SU-DHL-6 (cell line): ENCODE data around the gene LHPP.

ENCODE experiments used
- H2AFZ ChIP-seq: fragments of 200-600 bp; sonication (generic); 2 replicates; pipeline ENCODE4 v1.6.1; 2014; ENCODE audit warnings: low read depth, mild to moderate bottlenecking, moderate library complexity, mixed read lengths, antibody characterized with exemption, low read length; ENCODE audit not compliant: severe bottlenecking
- H3F3A ChIP-seq: fragments of 200-600 bp; shearing (Covaris generic); 2 replicates; pipeline ENCODE4 v1.6.0; 2016; ENCODE audit warnings: antibody characterized with exemption, mild to moderate bottlenecking; ENCODE audit not compliant: insufficient read depth
- H3K27ac ChIP-seq: fragments of 200-600 bp; sonication (generic); 2 replicates; pipeline ENCODE4 v1.5.1; 2016; ENCODE audit warnings: low read depth, mild to moderate bottlenecking, low read length, moderate library complexity, mixed read lengths
- H3K27me3 ChIP-seq: fragments of 200-600 bp; sonication (generic), shearing (Covaris generic); 2 replicates; pipeline ENCODE4 v1.6.0; 2014; ENCODE audit warnings: mild to moderate bottlenecking, low read length
- H3K36me3 ChIP-seq: fragments of 200-600 bp; sonication (generic); 2 replicates; pipeline ENCODE4 v1.6.1; 2014; ENCODE audit warnings: mild to moderate bottlenecking, low read length, mixed read lengths
- H3K4me2 ChIP-seq: fragments of 300-600, 200-600 bp; shearing (Covaris generic), sonication (generic); 2 replicates; pipeline ENCODE4 v1.6.0; 2014; ENCODE audit warnings: low read length, low read depth, mild to moderate bottlenecking; ENCODE audit not compliant: poor library complexity, severe bottlenecking
- H3K4me3 ChIP-seq: fragments of 200-600 bp; sonication (generic); 2 replicates; pipeline ENCODE4 v1.5.1; 2014; ENCODE audit warnings: antibody characterized with exemption, low read length, mild to moderate bottlenecking, mixed read lengths; ENCODE audit not compliant: insufficient read depth, poor library complexity, severe bottlenecking
- H3K79me2 ChIP-seq: fragments of 200-600 bp; sonication (generic); 2 replicates; pipeline ENCODE4 v1.6.1; 2014; ENCODE audit warnings: mild to moderate bottlenecking, low read length, moderate library complexity; ENCODE audit not compliant: insufficient read depth
- H3K9ac ChIP-seq: fragments of 200-600 bp; sonication (generic); 2 replicates; pipeline ENCODE4 v1.7.0; 2014; ENCODE audit warnings: mild to moderate bottlenecking, low read length
- H3K9me2 ChIP-seq: fragments of 200-600 bp; sonication (generic); replicated peaks from 2 replicates; pipeline ENCODE4 v1.6.1; 2014; ENCODE audit warnings: low read length; ENCODE audit not compliant: insufficient read depth
- H3K9me3 ChIP-seq: fragments of 200-600 bp; sonication (generic); 2 replicates; pipeline ENCODE4 v1.6.1; 2014; ENCODE audit warnings: low read length, mixed read lengths; ENCODE audit not compliant: insufficient read depth
- H4K20me1 ChIP-seq: fragments of 200-600 bp; sonication (generic); 2 replicates; pipeline ENCODE4 v1.6.1; 2014; ENCODE audit warnings: low read depth, mild to moderate bottlenecking, antibody characterized with exemption, low read length, moderate library complexity, mixed read lengths
- EZH2phosphoT487 ChIP-seq: fragments of 200-600 bp; sonication (generic), shearing (Covaris generic); conservative IDR thresholded peaks from 2 replicates; pipeline ENCODE4 v1.6.1; 2018; ENCODE audit warnings: mild to moderate bottlenecking, antibody characterized with exemption, low read length, moderate library complexity, mixed read lengths
- TF ChIP-seq, protein P1 (sequence below): fragments of 200-600 bp; sonication (generic); IDR thresholded peaks from one replicate; pipeline ENCODE4 v1.5.1; 2017; ENCODE audit warnings: antibody characterized with exemption, mild to moderate bottlenecking, low read length, moderate library complexity; ENCODE audit not compliant: insufficient read depth, poor library complexity, severe bottlenecking

The LHPP gene

DNA sequence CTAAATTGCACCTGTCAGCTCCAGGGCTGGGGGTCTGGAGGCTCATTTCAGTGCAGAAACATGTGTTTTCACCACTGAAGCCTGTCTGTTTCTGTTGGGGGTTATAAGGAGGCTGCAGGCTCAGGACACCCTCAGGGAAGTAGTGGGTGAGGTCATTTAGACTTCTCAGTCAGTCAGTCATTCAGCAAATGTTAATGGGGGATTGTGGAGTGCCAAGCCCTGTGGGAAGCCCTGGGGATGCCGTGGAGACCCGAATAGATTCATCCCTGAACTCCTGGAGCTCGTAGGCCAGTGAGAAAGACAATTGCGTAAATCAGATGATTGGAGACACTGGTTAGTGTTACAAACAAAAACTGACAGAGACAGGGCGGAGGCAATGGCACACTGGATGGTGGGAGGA, 19.2 kb downstream of the LHPP start:
- H3K9me3 ChIP-seq: no peaks in the 10 kb centered on the region
- no peak overlapping the region for H3K4me3 ChIP-seq
- H3K4me2 ChIP-seq: no peak overlapping the region
- no peaks in the 10 kb centered on the region for H3K27me3 ChIP-seq
- H3K9ac ChIP-seq: no peak overlapping the region
- H3K27ac ChIP-seq: no peak overlapping the region
- H3K36me3 ChIP-seq: no peaks in the 10 kb centered on the region
- no peak for TF ChIP-seq EZH2phosphoT487
- TF ChIP-seq, protein P1, sequence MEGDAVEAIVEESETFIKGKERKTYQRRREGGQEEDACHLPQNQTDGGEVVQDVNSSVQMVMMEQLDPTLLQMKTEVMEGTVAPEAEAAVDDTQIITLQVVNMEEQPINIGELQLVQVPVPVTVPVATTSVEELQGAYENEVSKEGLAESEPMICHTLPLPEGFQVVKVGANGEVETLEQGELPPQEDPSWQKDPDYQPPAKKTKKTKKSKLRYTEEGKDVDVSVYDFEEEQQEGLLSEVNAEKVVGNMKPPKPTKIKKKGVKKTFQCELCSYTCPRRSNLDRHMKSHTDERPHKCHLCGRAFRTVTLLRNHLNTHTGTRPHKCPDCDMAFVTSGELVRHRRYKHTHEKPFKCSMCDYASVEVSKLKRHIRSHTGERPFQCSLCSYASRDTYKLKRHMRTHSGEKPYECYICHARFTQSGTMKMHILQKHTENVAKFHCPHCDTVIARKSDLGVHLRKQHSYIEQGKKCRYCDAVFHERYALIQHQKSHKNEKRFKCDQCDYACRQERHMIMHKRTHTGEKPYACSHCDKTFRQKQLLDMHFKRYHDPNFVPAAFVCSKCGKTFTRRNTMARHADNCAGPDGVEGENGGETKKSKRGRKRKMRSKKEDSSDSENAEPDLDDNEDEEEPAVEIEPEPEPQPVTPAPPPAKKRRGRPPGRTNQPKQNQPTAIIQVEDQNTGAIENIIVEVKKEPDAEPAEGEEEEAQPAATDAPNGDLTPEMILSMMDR: no peak
- no peak overlapping the region for H2AFZ ChIP-seq
- no peaks in the 10 kb centered on the region for H4K20me1 ChIP-seq
- no peaks in the 10 kb centered on the region for H3K9me2 ChIP-seq
- H3F3A ChIP-seq: no peaks in the 10 kb centered on the region
- H3K79me2 ChIP-seq: no peaks in the 10 kb centered on the region

DNA sequence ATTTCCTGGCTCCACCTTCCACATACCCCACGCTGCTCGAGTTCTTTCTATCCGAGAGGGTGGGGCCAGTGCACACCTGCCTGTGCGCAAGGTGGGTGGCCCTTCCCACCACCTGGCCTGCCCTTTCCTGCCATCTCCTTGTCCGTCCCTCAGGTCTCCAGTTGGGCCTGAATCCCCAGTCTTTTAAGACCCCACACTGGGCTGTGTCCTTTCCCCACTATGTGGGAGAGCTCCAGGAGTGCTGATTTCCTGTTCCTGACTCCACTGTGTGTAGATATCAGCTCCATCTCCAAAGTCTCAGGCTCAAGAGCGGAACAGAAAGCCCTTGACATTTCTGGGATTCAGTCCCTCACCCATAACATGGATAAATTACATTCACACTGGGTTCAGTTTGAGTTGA, 20.1 kb downstream of the LHPP start:
- no peaks in the 10 kb centered on the region for H3K9me2 ChIP-seq
- H3K27me3 ChIP-seq: no peaks in the 10 kb centered on the region
- H3K4me2 ChIP-seq: no peak overlapping the region
- H3K79me2 ChIP-seq: no peaks in the 10 kb centered on the region
- H4K20me1 ChIP-seq: no peaks in the 10 kb centered on the region
- no peak overlapping the region for H3K9ac ChIP-seq
- H2AFZ ChIP-seq: no peak overlapping the region
- TF ChIP-seq EZH2phosphoT487: no peak
- TF ChIP-seq, protein P1: no peak
- H3K9me3 ChIP-seq: no peaks in the 10 kb centered on the region
- H3K27ac ChIP-seq: no peak overlapping the region
- no peaks in the 10 kb centered on the region; the same call in 1 of the 2 replicates for H3K36me3 ChIP-seq
- no peak overlapping the region for H3K4me3 ChIP-seq
- H3F3A ChIP-seq: no peaks in the 10 kb centered on the region

DNA sequence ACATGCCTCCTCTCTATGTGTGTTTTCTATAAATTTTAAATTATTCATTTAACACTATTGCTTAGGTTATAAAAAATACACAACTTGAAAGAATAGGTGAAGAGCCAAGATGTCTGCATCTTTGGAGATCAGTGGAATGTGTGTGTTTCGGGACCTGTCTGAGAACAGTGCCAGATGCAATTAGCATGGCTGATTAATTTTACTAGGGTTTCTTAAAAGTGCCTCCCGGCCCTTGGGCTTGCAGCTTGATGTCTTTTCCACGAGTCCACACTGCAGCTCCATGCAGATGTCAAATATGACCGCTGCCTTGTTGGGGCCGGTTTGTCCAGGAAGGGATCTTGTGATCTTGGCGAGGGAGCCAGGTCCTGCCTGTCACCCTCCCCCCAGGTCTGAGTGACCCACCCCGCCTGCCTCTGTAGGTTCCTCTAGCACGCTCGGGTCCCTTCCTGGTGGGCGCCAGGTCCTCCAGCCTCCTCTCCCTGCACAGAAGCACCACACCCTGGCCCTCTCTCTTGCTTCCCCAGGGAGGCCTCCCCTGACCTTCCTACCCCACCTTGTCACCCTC, 20.7 kb downstream of the LHPP start:
- no peaks in the 10 kb centered on the region for H3F3A ChIP-seq
- H3K36me3 ChIP-seq: no peaks in the 10 kb centered on the region; the same call in 1 of the 2 replicates
- H3K9me2 ChIP-seq: no peaks in the 10 kb centered on the region
- H2AFZ ChIP-seq: no peak overlapping the region
- H3K9me3 ChIP-seq: 0 out of 2 replicates have a peak, but pooled peaks cover 3% of the 10 kb centered on the region
- H3K27ac ChIP-seq: no peak overlapping the region
- H3K79me2 ChIP-seq: no peaks in the 10 kb centered on the region
- H3K4me3 ChIP-seq: no peak overlapping the region
- TF ChIP-seq, protein P1: no peak
- TF ChIP-seq EZH2phosphoT487: no peak
- no peak overlapping the region for H3K9ac ChIP-seq
- no peaks in the 10 kb centered on the region for H4K20me1 ChIP-seq
- no peaks in the 10 kb centered on the region for H3K27me3 ChIP-seq
- H3K4me2 ChIP-seq: no peak overlapping the region
